ENCODE results near the gene SLC26A2. TPM values are rescaled to one million over a fixed set of nuclear protein-coding genes. Genes with fewer than 3 reads are reported as not detected.

Gene SLC26A2
- total and polyA plus RNA-seq, 10 of the 15 experiments (the other 5 are each of a cell fraction or from before 2014, with no cell fraction given), result 1.7 to 6.4 (median 4.2) TPM

GRCh38 chr5:150007050-150007449 is 46.5 kb downstream of the SLC26A2 start:
- DNase-seq (ENCODE audit: low read depth, low spot score) (no peak), FAIRE-seq (no peak), ATAC-seq (no peak)
- no peak overlapping the region for H3K4me3 ChIP-seq
- H3K27me3 ChIP-seq (replicated peaks in 1 of 2; ENCODE audit: control insufficient read depth in 2 of 2, insufficient read depth in 2 of 2, low read length in 1 of 2), result no peaks in the 10 kb centered on the region
- in situ Hi-C loops (cut with MboI) (no loop called here), intact Hi-C loops (cut with micrococcal nuclease; ENCODE audit: unreplicated experiment) (no loop called here)
- H3K4me2 ChIP-seq (ENCODE audit: control insufficient read depth, insufficient read depth), result no peak overlapping the region
- ChIA-PET POLR2A (interaction anchor here (0.6 kb wide), 1 partner anchor 105 kb away, joined by 4 read pairs; no protein-coding TSS in a partner anchor), SMC1A (ENCODE audit: uncharacterized antibody, unreplicated experiment) (interaction anchor here (1.2 to 1.5 kb wide), 3 partner anchors 10 to 24 kb away, joined by 3 to 4 read pairs (median 4); no protein-coding TSS in a partner anchor), CTCF (interaction anchor here (0.9 to 4.8 kb wide), 6 partner anchors 11 to 340 kb away, joined by 3 to 23 read pairs (median 4); no protein-coding TSS in a partner anchor), RAD21 (ENCODE audit: unreplicated experiment) (interaction anchor here (1.4 kb wide), 1 partner anchor 115 kb away, joined by 4 read pairs; no protein-coding TSS in a partner anchor)
- H3K9ac ChIP-seq (ENCODE audit: control insufficient read depth, insufficient read depth, low read length), result no peak overlapping the region
- peaks cover 3% of the 10 kb centered on the region; the same call in 1 of the 2 replicates for H3K4me1 ChIP-seq (ENCODE audit: control insufficient read depth, insufficient read depth, low read length)
- H3K36me3 ChIP-seq (ENCODE audit: control insufficient read depth in 2 of 2, insufficient read depth in 2 of 2, low read length in 1 of 2), result peaks cover 10 to 36% of the 10 kb centered on the region in 2 experiments
- no peaks in the 10 kb centered on the region for H4K20me1 ChIP-seq (ENCODE audit: control insufficient read depth, insufficient read depth)
- no TSS peak for BruUV-seq (replicated peaks)
- H3K9me3 ChIP-seq (replicated peaks; ENCODE audit: control insufficient read depth, insufficient read depth, low read length), result no peaks in the 10 kb centered on the region; the same call in 2 of the 3 replicates
- peaks cover 34% of the 10 kb centered on the region for H3K79me2 ChIP-seq (ENCODE audit: control insufficient read depth, insufficient read depth, low read length)
- H2AFZ ChIP-seq (ENCODE audit: control insufficient read depth, low read depth, low read length), result no peak overlapping the region
- TF ChIP-seq NBN (IDR thresholded peaks at IDR 0.05), result no peak
- no peak for TF ChIP-seq MEF2B (IDR thresholded peaks at IDR 0.05; ENCODE audit: partially characterized antibody, poor library complexity, severe bottlenecking)
- no peak for TF ChIP-seq SMAD1 (IDR thresholded peaks at IDR 0.05; ENCODE audit: low read depth, partially characterized antibody)
- no peak for TF ChIP-seq EGR1 (IDR thresholded peaks at IDR 0.05; ENCODE audit: borderline replicate concordance in 1 of 2, low read depth in 2 of 2, low read length in 2 of 2)
- no peak for TF ChIP-seq MTA2 (IDR thresholded peaks at IDR 0.05; ENCODE audit: low read depth)
- TF ChIP-seq SREBF2 (IDR thresholded peaks at IDR 0.05; ENCODE audit: low read length), result no peak
- H3K27ac ChIP-seq (ENCODE audit: control insufficient read depth, insufficient read depth), result no peak overlapping the region
